Stimulated activated CD4-positive, alpha-beta T cell treated with anti-CD3 and anti-CD28 coated beads, Interleukin-2, amount 100 ng/mL, for 24 hours (primary cell): ENCODE data around the gene IDS.

ENCODE experiments used
- DNase-seq, 2 donors: peaks; one replicate each; pipeline ENCODE4 v3.0.0-alpha.2; 2020

The IDS gene

GRCh38 chrX:149455934-149456333 lies 49.2 kb downstream of the IDS start:
- DNase-seq, result no peak

GRCh38 chrX:149453906-149454822 lies 50.9 kb downstream of the IDS start:
- DNase-seq, result no peak

GRCh38 chrX:149453030-149453429 lies 52.1 kb downstream of the IDS start:
- no peak for DNase-seq

- no peak for DNase-seq
Measured at GRCh38 chrX:149433451-149433850, 71.7 kb downstream of the IDS start.

GRCh38 chrX:149433051-149433450 lies 72.1 kb downstream of the IDS start:
- no peak for DNase-seq
